Measurements from ENCODE around the gene WDR77. TPM values are rescaled to one million over a fixed set of nuclear protein-coding genes. Genes with fewer than 3 reads are reported as not detected.

The WDR77 gene
- total RNA-seq, 1 donor from 2014 or later: 13.6 TPM

DNA sequence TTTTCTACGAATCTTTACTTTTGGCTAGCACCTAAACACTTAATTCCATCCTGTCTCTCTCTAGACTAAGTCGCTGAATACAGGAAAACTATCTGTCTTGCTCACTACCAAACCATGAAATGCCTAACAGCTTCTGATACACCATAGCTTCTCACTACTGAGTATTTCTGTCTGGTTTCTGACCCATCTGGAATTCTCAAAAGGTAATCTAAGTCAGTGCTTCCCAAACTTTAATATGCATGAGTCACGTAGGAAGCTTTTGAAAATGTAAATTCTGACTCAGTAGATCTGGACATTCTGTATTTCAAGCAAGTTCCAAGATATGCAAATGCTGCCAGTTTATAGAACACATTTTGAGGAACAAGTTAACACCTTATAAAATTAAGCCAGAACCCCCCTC, 12.3 kb downstream of the WDR77 start:
- no peak for DNase-seq

DNA sequence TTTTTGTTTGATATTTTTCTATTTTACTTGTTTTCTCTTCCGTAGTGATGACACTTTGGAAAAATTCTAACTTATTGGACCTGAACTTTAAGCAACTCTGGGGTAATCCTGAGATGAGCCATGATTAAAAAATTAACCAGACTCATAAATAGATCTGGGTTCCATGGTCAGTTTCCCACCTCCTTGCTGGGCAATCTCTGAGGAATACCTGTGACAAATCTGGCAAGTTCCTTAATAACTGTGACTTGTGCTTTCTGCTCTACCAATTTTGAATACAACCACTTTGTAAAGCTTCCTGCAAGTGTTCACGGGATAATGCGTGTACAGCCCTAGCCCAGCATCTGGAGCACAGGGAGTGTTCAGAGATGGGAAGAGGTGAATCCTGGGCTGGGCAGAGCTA, 24.8 kb downstream of the WDR77 start:
- DNase-seq: no peak

- DNase-seq: no peak
Measured at GRCh38 chr1:111422546-111423391, 26.3 kb downstream of the WDR77 start.

DNA sequence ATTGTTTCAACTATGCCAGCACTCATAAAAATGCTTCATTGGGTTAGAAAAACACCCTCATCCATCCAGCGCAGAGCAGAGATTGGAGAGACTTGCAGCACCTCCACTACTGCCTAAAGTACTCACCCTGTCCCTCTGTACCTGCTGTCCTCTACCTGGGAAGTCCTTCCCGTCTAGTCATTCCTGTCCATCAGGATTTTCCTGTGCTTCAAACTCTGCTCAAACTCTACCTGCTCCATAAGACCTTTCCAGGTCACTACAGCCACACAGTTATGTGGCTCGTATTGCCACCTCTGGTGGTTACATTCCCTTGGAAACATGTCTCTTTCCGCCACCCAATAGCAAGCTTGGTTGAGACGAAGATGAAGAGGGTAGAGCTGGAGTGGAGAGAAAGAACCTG, 28.7 kb downstream of the WDR77 start:
- no peak for DNase-seq

GRCh38 chr1:111419037-111419436, 30.0 kb downstream of the WDR77 start:
- no peak for DNase-seq

- DNase-seq: no peak
Measured at GRCh38 chr1:111417755-111418154, 31.3 kb downstream of the WDR77 start.

DNA sequence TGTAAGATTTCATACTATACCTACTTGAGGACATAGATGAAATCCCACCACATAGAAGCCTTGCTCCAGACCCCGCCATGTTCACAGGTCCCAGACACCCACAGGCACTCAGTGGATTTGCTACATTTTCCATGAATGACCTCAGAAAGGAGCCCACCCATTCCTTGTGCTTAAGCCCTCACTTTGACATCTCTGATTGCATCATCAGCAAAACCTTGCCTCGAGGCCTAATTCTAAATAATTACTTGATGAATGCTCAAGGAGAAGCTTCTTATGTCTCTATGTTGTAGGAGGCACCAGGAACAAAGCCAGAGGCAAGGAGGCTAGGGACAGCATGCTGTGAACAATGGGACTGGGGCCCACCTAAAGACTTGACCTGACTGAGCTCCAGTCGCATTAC, 33.6 kb downstream of the WDR77 start:
- DNase-seq: no peak

- no peak for DNase-seq
Measured at GRCh38 chr1:111414756-111415155, 34.3 kb downstream of the WDR77 start.

GRCh38 chr1:111412839-111413238, 36.2 kb downstream of the WDR77 start:
- DNase-seq: no peak

GRCh38 chr1:111407301-111407700, 41.8 kb downstream of the WDR77 start:
- no peak for DNase-seq

- peak; percentile 6 for DNase-seq
Measured at GRCh38 chr1:111406321-111406768, 42.7 kb downstream of the WDR77 start.

GRCh38 chr1:111404588-111404987, 44.5 kb downstream of the WDR77 start:
- no peak for DNase-seq

DNA sequence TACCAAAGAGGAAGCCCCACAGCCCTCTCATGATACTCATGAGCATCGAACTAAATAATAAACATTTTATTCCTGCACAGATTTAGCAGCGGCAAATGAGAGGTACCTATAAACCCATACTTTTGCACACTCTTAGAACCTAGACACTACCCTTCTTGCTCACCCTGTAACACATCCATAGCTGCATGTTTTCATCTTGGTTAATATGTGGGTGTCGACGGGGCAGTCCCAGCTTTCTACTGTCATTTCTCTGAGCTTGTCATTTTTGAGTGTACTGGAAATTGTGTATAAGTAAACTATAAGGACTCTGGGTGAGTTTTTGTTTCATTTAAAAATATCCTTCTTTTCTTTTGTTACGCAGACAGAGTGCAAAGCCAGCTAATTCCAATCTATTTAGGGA, 47.0 kb downstream of the WDR77 start:
- DNase-seq: no peak

DNA sequence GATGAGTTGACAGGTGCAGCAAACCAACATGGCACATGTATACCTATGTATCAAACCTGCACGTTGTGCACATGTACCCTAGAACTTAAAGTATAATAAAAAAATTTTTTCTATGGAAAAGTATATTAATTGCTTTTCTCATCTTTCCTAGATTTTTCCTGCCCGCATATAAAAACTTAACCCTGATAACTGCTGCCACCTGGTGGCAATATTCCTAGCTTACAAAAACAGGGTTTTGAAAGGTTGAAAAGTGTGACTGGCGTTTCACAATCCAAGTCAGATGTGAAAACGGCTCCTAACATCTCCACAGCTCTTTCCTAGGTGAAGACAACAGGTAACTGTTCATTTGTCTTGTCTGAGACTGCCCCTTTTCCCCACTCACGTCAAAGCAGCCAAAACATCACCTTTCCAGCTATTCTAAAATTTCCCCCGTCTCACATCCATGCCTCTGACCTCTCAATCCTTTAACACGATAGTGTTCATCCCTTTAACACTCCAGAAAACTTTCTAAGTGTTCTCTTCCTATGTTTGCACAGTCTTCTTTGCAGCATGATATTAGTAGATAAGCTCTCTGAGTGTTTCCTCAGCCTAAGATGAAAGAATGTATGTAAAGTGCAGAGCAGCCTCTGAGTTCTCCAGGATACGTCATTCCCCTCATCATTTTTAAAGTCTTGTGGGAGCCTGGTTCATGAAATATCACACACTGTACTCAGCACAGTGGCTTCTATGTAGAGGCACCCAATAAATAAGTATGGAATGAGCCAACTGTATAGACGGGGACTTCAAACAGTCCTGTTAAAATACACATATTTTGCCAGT, 49.1 kb downstream of the WDR77 start:
- no peak for DNase-seq

GRCh38 chr1:111392460-111392945, 56.6 kb downstream of the WDR77 start:
- no peak for DNase-seq

GRCh38 chr1:111392042-111392441, 57.0 kb downstream of the WDR77 start:
- no peak for DNase-seq

Small RNAs within 50 kb of the gene (small RNA-seq; reads per million reads assigned to genes)
- not detected for gene RF00019 (ENCODE audit: low replicate concordance)
- not detected for gene RNU6-792P (ENCODE audit: low replicate concordance)

Other genes with a start within 250 kb of the WDR77 start
- gene DENND2D, start 248.6 kb downstream of the WDR77 start, total RNA-seq: 14.1 TPM
- 5.5 TPM for gene CHI3L2, start 221.5 kb downstream of the WDR77 start, total RNA-seq
- 0.20 TPM for gene CHIA, start 158.4 kb downstream of the WDR77 start, total RNA-seq
- gene OVGP1, start 21.5 kb downstream of the WDR77 start, total RNA-seq: 2.7 TPM
- 162 TPM for gene ATP5PB, start 208 bp upstream of the WDR77 start, total RNA-seq
- gene C1orf162, start 24.7 kb upstream of the WDR77 start, total RNA-seq: 2.3 TPM
- 0.20 TPM for gene ADORA3, start 54.4 kb upstream of the WDR77 start, total RNA-seq
- gene TMIGD3, start 54.4 kb upstream of the WDR77 start, total RNA-seq: 0.30 TPM
- 21.4 TPM for gene RAP1A, start 170.5 kb upstream of the WDR77 start, total RNA-seq

Data from skin of body (tissue), 3 donors.